Nasal cavity respiratory epithelium epithelial cell of viscerocranial mucosa (primary cell): ENCODE measurements around the gene STAU1. TPM values are rescaled to one million over a fixed set of nuclear protein-coding genes. Genes with fewer than 3 reads are reported as not detected.

Experiments
- total RNA-seq: library from RNA; depleted of rRNA; stranded (reverse); fragments of >200 nt; gene quantifications from 2 replicates; pipeline ENCODE4 v1.2.3, GENCODE V29; 2014

The STAU1 gene, protein sequence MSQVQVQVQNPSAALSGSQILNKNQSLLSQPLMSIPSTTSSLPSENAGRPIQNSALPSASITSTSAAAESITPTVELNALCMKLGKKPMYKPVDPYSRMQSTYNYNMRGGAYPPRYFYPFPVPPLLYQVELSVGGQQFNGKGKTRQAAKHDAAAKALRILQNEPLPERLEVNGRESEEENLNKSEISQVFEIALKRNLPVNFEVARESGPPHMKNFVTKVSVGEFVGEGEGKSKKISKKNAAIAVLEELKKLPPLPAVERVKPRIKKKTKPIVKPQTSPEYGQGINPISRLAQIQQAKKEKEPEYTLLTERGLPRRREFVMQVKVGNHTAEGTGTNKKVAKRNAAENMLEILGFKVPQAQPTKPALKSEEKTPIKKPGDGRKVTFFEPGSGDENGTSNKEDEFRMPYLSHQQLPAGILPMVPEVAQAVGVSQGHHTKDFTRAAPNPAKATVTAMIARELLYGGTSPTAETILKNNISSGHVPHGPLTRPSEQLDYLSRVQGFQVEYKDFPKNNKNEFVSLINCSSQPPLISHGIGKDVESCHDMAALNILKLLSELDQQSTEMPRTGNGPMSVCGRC
- total RNA-seq, result 46.1 and 78.7 TPM in 2 replicates

DNA sequence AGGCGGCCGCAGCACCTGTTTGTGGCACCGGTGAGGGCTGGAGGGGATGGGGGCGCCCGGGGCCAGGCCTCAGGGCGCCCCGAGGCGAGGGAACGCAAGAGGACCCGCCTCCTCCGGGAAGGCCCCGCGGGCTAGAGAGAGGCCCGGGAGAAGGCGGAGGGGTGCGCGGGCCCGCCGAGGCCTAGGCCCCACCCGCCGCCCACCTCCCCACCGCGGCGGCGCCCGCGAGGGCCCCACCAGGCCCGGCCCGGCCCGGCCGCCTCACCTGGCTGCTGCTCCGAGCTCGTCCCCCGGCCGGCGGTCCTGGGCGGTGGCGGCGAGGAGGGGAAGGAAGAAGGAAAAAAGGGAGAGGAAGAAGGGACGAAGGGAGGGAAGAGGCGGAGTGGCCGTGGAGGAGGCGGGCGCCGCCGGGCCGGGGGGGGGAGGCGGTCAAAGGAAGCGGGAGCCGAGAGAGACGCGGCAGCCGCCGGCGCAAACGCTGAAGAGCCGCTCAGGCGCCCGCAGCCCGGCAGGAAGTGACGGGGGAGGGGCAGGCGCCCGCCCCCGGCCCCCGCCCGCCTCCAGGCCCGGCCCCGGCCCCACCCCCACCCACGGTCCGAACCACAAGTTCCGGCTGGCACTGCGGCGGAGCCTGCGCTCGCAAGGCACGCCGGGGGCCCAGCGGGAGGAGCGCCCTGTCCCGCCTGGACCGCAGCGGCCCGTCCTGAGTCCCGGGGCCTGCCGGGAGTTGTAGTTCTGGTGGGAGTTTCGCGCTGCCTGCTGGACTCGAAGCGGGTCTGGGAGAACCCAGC lies at the start of gene STAU1:
Gene STAU1, minus strand, starts transcription at position 484 of the 791 bp plus-strand sequence. CDS start 22,133 bp downstream, outside the sequence.

DNA sequence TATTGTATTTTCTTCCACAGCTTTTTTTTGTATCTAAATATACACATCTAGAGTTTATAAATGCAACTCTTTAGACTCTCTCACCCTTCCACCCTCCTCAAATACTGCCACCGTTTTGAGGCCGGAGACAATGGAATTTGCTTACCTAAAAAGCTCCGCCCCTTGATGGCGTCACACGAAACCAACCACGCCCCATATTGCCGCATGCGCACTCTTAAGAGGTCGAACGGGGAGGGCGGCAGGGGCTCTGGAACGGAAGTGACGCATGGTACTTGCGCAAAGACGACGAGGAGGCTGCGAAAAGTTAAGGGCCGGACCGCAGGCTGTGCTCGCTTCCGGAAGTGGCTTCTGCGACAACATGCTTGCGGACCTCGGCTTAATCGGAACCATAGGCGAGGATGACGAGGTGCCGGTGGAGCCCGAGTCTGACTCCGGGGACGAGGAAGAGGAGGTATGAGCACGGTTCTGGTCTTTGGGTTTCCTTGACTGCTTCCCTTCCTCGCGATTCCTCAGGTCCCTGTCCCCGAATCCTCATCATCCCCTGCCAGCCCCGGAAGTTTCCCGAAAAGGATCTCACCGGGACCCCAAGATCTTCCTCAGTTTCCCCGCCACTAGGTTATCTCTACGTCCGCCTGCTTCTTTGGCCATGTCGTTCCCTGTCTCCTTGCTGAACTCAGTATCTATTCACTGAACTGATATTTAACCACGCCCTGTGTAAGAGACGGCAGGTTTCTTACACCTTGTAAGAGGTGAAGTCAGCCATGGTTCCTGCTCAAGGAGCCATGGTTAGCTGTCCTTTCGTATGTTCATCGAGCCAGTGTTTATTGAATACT lies 31.2 kb upstream of the STAU1 start, which contains the start of gene DDX27:
Gene DDX27, plus strand, starts transcription at position 326 of the 833 bp plus-strand sequence. Its CDS starts 33 bp downstream, at position 359.

Other genes starting within 250 kb of the STAU1 start
- 89.5 and 95.8 TPM in 2 replicates for gene CSE1L, start 142.0 kb downstream of the STAU1 start, total RNA-seq
- gene DDX27, start 31.1 kb upstream of the STAU1 start, total RNA-seq, result 66.6 and 70.1 TPM in 2 replicates
- 21.2 and 53.4 TPM in 2 replicates for gene ZNFX1, start 89.7 kb upstream of the STAU1 start, total RNA-seq